HG02763 (cell line): ENCODE measurements around the gene SOCS6.
"Not testable (repeated sequence)": the region's sequence is repeated elsewhere in the genome, so short reads cannot be mapped to it uniquely, and the experiment has no call there.

Source experiments
- ATAC-seq: cut with Tn5 transposase; IDR thresholded peaks from one replicate; pipeline ENCODE4 v1.9.1; 2021; ENCODE audit warnings: mild to moderate bottlenecking, moderate library complexity; ENCODE audit not compliant: unreplicated experiment

Gene SOCS6

DNA sequence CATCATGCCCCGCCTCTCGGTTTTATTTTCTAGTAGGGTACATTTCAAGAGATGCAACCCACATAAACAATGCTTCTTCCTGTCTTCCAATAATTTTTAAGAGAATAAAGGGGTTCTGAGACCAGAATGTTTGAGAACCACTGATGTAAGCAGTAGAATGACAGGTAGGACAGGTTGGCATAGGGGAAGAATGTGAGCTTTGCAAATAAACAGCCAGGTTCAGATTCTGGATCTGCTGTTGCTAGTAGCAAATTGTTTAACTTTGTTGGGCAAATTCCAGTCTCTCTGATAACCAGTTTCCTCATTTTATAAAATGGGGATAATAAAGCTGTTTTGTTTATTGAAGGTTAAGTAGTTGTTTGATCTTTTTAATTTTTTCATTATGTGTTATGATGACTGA, 32.8 kb downstream of the SOCS6 start:
- no peak for ATAC-seq

DNA sequence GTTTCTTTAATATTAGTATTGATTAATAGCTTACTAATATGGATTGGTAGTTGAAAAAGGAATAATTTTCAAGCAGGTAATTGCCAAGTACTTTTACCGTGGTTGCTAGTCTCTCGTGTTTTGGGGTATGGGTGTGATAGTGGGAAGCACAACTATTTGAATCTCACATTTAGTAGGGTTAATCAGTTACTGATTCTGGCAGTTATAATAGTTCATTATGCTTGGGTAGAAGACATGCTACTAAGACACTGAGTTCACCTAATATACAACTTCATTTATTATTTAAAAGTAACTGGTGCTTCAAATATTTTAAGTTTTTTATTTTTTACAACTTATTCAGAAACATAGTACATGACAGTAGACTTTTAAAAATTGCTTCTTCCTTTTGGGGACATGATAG, 33.5 kb downstream of the SOCS6 start:
- no peak for ATAC-seq

DNA sequence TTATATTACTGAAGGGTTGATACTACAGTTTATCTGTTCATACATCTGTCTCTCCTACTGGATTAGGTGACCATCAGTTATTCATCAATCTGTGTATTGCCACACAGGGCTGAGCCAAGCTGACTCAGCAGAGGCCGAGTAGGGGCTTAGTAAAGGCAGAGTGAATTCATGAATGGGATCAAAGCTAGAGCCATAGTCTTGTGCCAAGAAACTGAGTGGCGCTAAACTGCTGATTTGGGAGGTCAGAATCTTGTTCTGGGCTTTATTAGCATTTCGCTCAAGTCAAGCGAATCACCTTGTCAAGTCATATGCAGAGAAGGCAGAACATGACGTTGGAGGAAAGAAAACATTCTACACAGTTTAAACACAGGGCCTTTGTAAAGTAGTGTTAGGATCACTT, 34.1 kb downstream of the SOCS6 start:
- ATAC-seq = no peak

DNA sequence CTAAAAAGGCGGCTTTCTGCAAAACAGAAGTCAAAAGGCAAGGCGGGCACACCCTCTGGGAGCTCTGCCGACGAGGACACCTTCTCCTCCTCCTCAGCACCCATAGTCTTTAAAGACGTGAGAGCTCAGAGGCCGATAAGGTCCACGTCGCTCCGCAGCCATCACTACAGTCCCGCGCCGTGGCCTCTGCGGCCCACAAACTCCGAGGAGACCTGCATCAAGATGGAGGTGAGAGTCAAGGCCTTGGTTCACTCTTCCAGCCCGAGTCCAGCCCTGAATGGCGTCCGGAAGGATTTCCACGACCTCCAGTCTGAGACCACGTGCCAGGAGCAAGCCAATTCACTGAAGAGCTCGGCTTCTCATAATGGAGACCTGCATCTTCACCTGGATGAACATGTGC, 36.1 kb downstream of the SOCS6 start:
- ATAC-seq = no peak

DNA sequence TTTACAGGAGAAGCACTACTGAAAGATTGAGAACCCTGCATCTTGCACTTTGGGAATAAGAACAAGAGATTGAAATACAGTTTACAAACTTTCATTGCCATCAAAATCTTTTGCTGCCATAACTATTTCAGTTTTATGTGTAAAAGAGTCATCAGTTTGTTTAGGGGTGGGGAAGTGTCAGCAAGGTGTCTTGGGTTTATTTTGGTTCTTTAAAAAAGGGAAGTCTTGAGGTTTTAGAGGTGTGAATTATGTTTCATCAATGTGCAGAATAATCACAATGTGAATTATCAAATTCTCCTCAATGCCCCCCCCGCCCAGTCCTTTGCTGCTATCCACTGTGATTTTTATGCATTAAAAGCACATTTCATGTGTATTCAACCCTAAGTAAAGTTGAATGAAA, 37.4 kb downstream of the SOCS6 start:
- ATAC-seq = no peak

DNA sequence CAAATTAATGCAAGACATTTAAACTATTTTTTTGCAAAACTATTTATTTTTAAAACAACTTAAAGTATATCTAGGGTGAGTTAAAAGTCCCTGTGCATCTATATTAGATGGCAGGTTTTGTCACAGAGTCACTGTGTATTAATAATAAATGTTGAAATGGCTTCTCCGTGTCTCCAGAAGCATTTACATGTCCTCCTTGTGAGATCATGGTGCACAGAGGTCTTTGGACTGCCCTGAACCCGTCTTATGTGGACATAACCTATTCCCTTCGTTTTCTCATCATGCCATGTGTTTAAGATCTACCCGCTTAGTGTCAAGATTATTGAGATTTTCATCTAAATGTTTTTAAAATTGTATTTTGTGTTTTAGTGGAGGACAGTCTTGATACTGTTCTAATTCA, 39.3 kb downstream of the SOCS6 start:
- no peak for ATAC-seq

DNA sequence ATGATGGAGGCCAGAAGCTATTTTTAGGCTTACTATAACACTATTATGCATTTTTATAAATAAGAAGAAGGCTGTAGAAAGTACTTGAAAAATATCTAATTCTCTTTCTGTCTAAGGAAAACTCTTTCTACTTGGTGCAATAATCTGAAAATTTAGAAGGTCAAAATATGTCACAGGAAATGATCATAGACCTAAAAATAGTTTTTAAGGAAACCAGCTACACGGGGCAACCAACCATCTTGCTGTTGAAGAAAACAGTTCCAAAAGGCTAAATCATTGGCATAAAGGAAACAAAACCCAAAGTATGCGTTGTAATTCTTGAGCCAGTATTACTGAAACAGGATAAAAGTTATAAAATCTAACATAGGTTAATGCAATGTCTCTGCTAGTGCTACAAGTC, 40.2 kb downstream of the SOCS6 start:
- no peak for ATAC-seq

DNA sequence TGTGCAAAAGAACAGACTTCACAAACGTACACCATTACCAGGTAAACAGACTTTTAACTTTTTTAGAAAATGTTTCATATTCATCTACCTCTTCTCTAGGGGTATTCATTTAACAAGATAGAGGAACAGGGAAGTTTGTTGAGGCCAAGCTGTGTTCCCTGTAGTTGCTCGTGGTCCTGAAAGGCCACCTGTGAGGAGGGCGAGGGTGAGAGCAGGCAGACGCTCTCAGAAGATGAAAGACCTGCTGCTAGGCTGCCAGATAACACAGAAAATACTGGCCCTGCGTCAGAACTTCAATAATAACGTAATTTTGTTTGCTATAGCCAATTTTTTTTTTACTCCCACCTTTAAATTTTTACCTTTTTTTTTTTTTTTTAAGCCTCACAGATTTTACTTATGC, 42.0 kb downstream of the SOCS6 start:
- no peak for ATAC-seq

DNA sequence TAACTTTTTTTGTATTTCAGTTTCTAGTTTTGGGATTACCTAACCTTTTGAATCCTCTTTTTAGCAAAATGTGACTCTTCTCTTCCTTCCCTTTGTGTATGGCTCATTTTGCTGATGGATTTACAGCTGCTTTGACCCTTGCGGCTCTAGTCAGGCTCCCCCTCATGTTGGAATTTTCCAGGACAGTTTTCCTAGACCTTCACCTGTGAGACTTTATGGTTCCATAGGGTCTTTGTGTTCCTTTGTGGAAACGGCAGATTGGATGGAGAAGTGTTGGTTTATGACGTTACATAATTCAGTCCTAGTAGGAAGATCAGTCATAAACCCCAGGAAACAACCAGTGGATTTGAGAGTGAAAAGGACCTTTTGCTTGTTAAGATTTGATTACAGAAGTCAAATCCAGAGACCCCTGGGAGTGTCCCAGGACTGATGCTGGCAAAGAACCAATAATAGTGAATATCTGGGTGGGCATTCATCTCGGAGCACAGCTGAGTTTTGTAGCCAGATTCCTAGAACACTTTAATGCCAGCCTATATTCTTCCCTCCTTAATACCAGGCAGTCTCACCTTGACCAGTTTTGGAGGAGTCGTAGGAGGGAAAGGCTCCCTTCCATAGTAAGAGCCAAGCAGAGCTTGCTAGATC, 42.7 kb downstream of the SOCS6 start:
- no peak for ATAC-seq

DNA sequence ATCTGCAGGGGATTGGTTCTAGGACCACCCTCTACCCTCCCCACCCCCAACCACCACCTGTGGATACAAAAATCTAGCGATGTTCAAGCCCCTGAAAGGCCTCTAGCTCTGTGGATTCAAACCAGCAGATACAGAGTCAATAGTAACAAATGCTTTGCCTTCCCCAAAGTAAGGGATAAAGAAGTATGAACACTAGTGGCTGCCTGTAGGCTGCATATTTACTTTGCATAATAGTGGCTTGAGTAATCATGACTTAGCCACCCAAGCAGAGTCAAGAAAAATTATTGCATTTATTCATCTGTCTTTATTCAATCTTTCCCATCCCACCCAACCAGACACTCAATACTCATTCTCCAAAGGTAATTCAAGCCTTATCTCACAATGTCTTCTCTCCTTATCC, 43.8 kb downstream of the SOCS6 start:
- ATAC-seq = no peak

DNA sequence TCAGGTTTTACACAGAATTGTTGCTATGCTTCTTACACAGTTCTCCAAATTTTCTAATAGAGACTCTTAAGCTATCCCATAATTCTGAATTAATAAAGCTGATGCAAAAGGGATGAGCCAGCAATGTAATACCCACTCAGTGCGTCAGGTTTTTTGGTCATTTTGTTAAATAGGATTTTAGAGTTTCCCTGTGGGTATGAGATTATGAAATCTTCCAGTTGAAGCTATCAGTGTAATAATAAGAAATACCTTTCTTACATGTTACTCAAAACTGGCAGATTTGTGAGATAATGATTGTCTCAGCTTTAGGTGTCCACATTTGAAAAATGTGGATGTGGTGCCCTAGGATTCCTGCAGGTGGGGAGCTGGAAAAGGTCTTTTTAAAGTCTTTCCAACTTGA, 44.5 kb downstream of the SOCS6 start:
- ATAC-seq = no peak

DNA sequence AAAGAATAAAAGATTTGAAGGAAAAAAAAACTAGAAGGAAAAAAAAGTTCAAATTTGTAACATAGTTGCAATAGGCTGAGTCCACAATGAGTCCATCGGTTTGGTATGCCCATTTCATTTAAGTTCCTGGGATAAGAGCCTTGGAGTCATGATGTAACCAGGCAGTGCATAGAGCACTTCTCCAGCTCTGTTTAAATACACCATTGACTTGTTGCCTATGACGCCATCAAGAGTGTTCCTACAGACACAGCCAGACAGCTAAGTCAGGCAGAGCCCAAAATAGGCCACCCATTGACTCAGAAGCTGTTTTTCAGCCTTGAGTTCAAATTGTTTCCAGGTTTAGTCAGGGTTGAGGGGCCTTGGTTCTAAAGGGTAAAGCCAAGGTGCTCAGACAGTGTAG, 44.9 kb downstream of the SOCS6 start:
- ATAC-seq = no peak

DNA sequence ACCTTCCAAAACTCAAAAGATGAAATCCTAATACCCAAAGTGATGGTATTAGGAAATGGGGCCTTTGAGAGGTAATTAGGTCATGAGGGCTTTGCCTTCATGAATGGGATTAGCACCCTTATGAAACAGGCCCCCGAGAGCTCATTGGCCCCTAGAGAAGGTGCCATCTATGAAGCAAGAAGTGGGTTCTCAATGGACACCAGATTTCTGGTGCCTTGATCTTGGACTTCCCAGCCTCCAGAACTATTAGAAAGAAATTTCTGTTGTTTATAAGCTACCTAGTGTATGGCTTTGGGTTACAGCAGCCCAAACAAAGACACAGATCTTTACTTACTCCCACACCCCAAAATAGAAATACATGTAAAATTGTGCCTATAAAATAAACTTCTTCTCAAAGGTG, 45.4 kb downstream of the SOCS6 start:
- ATAC-seq = no peak

DNA sequence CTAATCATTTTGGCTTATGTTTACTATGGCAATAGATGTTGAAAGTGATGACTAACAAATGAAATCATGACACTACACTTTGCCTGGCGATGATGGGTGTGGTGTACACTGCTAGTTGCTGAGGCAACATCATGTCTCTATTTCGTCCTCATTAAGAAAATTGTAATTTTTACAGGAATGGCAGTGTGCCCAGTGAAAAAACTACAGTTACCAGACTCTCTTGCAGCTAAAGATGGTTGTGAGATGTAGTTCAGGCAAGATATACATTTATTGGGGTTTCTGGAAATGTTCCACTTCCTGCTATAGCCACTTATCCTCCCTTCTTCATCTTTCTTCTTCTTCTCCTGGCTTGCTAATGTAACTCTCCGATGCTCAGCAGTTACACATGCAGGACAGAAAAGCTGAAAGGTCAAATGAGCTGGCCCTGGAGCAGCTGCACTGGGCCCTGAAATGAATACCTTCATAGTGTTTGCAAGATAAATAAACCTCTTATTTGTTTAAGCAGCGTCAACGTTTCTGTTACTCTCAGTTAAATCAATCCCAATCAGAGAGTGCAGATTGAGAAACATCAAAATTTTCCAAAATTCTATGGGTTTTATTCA, 46.0 kb downstream of the SOCS6 start:
- no peak for ATAC-seq

DNA sequence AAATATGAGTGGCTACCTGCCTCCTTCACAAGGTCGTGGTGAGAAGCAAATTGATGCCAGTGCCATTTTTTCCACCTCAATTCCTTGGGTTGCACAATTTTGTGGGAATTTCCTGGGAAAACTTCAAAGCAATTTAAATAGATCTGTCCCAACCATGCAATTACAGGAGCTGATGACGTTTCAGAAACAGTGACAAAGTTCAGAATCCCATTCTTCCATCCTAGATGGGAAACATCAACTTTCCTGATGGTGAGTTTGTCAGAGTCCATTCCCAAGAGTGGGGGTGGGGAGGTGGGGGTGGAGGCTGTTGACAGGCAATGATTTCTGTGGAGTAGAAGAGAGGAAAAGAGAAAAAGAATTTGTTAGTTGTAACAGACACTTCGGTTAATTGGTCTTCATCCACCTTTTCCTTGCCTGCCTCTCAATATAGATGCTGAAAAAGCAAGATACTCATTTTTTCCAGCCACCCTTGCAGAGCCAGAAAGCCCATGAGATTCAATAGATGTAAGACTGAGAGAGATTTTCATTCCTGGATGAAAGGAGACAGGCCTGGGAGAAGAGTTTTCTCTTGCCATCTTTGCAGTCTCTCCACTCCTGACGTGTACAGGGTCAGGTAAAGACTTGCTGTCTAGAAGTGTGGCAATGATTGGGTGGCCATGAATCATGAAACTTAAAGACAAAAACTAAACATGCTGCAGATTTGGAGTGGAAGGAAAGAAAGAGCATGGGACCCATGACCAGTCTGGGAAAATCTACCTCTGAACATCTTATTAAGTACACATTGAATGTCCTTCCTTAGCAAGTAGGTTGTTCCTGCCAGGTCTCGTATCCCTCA, 47.3 kb downstream of the SOCS6 start:
- no peak for ATAC-seq

DNA sequence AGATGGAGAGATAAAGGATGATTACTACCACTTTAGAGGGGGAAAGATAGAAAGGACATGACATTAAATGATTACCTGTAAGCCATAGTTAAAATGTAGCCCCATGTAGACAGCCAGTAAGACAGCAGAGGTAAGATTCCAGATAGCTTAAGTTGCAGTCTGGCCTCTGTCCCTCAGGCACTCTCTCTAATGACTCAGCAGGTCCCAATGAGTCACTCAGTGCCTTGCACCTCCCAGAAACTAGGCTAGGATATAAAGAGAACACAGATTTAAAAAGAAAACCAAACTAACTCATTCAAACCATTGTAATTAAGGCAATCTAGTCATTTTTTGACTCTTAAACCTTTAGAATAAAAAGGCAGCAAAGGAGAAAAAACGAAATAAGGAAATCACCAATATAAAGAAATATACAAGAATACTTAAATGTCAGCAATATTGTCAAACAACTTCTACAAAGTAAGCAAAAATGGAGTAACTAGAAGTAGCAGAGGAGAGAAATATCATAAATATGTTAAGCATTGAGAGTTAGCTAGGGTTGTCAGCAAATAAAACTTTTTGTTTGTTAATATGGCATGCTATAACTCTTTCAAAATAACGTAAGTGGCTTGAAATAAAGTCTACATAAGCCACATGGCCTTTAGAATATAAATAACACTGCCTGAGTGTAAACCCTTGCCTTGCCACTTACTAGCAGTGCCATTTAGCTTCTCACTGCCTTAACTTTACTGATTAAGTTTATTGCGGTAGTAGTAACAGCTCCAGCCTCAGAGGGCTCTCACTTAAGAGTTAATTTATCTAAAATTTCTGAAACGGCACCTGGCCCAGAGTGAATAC, 48.5 kb downstream of the SOCS6 start:
- no peak for ATAC-seq

DNA sequence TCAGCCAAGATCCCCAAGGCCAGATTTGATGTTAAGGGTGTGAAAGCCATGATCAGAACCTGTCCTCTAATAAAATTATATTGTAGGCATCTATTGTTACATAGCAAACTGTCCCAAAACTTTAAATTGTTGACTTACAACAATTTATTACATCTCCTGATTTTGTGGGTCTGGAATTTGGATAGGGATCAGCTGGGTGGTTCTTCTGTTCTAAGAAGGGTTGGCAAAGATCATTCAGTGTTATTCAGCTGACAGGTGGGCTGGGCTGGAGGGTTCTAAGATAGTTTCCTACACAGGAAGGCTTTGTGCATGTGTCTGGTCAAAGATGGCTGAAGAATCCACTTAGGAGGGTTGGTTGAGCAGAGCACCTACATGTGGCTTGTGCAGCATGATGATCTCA, 50.0 kb downstream of the SOCS6 start:
- no peak for ATAC-seq

DNA sequence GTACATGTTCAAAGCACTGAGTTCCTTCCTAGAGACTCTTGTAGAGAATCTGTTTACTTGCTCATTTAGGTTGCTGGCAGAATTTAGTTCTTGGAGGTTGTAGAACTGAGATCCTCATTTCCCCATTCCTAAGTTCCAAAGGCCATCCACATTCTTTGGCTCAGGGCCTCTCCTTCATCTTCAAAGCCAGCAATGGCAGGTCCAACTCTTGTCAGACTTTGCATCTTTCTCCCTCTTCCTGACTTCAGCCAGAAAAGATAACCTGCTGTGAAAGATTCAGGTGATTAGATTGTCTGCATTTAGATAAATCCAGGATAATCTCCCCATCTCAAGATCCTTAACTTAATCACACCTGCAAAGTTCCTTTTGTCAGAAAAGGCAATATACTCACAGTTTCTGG, 51.1 kb downstream of the SOCS6 start:
- no peak for ATAC-seq

DNA sequence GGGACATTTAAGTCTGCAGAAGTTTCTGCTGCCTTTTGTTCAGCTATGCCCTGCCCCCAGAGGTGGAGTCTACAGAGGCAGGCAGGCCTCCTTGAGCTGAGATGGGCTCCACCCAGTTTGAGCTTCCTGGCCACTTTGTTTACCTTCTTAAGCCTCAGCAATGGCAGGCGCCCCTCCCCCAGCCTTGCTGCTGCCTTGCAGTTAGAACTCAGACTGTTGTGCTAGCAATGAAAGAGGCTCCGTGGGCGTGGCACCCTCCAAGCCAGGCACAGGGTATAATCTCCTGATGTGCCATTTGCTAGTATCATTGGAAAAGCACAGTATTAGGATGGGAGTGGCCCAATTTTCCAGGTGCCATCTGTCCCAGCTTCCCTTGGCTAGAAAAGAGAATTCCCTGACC, 59.6 kb downstream of the SOCS6 start:
- not testable (repeated sequence) for ATAC-seq

DNA sequence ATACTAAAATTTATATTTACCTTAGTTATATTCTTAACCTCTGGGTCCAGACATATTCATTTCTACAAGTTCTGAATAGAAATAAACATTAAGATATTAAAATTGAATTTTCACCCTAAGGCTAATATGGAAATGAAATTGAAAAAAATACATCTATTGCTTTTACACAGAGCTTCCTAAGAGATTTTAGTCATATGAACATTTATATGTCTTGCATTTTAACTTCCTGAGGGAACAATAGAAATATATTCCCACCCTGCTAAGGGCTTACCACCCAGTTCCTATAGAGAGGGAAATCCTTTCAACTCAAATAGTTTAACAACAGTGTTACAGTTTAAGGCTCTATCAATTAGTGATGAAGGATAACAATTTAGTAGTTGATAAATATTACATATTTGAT, 60.5 kb downstream of the SOCS6 start:
- no peak for ATAC-seq

DNA sequence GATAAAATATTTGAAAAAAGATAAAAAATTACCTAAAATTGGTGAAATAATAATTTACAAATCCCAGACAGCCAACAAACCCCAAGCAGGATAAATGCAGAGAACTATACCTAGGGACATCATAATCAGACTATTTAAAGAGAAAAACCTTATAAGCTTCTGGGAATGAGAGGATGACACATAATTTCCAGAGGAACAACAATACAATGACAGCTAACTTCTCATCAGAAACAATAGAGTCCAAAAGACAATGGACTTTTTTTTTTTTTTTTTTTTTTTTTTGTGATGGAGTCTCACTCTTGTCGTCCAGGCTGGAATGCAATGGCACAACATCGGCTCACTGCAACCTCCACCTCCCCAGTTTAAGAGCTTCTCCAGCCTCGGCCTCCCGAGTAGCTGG, 65.2 kb downstream of the SOCS6 start:
- no peak for ATAC-seq
